ENCODE data around the gene NPNT. TPM values are rescaled to one million over a fixed set of nuclear protein-coding genes. Genes with fewer than 3 reads are reported as not detected.

Gene NPNT
- total RNA-seq, 1 donor from 2014 or later = 31.0 TPM

DNA sequence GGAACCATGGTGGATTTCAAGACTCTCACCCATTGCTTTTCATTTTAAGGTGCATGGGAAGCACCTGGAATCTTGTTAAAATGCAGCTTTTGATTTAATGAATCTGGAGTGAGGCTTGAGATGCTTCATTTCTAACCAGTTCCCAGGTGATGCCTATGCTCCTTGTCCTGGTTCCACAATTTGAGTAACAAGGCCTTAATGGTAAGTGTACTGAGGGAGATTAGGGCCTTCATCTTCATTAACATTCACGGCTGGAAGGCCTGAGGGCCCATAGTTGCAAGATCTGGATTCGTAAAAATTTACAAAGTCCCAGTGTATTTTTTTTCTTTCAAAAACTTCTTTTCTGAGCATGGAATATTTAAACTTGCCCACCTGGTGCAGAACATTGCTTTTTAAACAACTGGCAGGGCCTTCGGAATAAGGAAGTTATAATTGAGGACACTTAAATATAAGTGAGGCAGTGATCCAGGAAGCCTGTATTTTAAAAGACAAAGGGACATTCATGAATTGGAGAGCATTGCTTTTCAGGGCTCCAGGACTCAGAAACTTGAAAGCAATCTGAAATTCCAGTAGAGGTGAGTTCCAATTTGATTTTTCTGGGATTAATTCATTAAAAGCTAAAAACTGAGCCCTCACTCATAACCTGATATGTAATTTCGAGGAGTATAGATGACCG is 77.8 kb downstream of the NPNT start:
- no peak for DNase-seq

DNA sequence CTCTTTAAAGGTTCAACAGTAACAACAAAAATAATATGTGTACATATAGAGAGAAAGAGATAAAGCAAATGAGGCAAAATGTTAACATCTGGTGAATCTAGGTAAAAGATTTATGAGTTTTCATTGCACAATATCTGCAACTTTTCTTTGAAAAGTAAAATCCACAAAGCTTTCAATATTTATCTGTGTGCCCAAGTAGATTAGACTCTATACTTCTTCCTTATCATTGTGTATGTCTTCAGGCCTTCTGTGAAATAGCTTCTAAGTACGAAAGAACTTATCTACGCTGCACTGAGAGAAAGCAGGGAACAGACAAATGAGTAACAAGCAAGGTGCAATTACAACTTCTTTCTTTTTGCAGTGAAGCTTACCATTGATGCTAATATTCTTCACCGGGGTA is 81.6 kb downstream of the NPNT start:
- no peak for DNase-seq

DNA sequence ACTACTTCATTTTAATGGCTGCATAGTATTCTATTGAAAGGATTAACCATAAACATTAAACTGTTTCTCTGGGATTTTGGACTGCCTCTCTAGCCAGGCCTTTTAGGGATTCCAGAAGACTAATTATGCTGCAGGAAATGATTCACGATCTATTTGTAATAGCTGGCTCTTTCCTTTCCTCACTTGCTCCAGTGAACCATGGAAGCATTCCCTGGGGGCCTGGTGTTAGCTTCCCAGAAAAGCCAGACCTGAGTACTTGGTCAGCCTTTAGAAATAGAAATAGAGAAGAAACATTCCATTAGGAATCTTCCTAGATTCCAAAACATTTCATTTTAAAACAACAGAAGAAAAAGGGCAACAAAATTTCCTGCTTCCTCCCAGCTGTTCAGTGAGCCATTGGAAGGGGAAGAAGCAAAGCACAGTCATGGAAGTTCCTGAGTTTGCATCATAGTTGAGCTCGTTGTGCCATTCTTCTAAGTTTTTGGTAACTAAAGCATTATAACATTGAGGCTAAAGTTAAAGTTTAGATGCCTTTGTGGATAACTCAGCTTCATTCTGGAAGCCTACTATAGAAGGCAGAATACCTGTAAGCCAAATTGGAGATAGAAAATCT is 83.5 kb downstream of the NPNT start:
- no peak for DNase-seq

DNA sequence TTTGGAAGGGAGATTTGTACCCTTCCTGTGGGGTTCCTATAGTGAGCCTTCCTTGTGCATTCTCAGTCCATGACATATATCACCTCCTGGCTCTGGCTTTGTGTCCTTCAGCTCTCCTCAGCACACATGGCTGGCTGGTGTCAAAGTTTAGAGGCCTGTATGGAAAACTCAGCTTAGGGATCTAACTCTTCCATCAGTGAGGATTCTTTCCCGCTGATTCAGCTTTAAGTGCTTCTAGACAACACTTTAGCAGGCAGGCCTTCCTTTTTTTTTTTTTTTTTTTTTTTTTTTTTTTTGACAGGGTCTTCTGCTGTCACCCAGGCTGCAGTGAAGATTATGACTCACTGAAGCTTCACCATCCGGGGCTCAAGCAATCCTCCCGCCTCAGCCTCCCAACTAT is 84.2 kb downstream of the NPNT start:
- no peak for DNase-seq

DNA sequence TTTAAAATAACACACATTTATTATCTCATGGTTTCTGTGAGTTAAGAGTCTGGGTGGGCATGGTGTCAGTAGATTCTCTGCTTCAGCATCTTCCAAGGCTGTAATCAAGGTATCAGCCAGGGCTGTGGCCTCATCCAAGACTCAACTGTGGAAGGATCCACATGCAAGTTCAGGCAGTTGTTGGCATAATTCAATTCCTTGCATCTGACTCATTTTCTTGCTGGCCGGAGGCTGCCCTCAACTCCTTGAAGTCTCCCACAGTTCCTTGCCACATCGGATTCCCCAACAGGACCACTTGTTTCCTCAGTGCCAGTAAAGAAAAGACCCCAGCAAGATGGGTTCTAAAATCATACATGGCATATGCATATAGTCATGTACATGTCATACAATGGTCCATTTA is 93.4 kb downstream of the NPNT start:
- no peak for DNase-seq

DNA sequence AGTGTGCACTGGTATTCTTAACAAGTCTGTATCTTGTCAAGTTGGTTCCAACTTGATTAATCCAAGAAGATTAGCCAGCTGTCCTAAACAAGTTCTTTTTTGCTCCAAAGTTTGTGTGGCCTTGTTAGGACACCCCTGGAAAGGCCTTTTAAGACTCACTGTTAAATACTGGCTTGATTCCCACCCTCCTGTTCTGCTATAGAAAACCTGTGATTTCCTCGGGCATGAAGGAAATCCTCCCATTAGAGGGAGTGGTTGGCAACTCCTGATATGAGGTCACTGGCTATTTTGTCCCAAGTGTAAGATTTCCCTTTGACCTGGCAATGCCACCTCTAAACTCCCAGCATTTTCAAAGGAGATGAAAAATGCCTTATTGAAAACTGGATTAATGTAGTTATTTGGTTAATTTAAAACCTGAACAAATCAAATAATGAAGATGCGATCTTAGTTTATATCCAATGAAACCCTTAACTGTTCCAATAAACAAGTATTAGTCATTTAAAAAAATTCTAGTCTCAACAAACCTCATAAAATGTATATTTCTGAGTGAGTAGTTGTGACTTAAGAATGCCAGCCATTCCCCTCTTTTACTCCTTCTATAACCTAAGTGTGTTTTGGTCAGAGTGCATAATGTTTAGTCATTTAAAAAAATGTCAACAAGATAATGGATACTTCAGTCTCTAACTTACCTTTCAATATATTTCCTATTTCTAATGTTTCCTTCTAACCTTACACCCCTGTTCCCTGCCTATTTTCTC is 94.4 kb downstream of the NPNT start:
- DNase-seq = no peak

DNA sequence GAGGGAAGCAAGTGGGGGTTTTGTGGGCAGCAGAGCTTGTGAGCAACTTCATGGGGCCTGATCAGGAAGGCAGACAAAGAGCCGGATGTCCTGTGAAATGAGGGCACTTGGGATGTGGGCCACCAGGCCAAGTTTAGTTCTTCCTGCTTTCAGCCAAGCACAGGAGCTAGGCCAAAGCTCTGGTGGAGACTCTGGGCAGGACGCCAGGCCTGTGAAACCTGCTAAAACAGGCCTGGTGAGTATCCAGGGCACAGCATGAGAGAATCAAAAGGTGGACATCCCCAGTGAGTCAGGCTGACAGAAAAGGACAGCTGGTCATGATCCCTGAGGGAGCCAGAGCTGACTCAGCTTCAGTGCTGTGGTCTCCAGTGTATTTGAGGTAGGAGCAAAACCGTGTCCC is 95.7 kb downstream of the NPNT start:
- peak; percentile 6 for DNase-seq

DNA sequence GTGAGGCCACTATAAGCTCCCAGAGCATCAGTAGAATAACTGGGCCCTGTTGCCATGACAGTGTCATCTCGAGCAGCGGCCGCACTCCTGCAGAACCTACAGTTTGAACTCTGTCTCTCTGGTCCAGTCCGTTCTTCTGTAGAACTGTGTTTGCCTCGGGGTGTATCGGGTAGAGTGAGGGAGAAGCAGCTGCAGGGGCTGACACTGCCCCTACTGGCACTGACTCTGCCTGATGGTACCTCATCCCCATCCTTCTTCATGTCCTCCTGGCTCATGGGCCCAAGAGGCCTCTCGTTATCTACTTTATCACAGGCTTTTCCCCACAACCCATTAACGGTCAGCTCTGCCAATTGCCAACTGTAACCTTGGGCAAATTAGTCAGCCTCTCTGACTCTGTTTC is 96.5 kb downstream of the NPNT start:
- DNase-seq = no peak

DNA sequence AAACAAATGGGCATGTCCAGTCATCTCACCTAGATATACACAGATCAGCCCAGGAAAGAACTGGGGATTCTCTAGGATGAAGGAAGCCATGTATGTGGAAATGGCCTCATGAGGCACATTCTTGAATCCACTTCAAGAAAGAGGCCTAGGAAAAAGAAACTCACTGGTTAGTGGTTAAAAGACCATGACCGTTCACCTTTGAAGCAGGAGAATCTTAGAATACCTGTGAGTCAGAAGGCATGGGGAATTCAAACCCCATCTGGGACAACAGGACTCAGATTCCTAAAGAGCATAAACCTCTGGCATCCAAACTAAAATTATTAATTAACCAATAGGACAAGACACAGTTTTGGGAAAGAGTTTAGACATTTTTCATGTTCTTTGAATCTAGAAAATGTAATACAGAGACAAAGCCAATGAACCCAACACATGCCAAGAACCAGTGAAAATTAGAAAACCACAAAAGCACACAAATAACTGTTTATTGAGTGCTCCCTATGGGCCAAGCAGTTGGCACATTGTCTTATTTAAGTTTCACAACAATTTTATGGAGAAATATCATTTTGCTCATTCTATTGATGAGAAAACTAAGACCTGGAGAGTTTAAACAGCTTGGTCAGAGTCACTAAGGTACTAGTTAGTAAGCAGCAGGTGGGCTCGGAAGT is 97.5 kb downstream of the NPNT start:
- no peak for DNase-seq

DNA sequence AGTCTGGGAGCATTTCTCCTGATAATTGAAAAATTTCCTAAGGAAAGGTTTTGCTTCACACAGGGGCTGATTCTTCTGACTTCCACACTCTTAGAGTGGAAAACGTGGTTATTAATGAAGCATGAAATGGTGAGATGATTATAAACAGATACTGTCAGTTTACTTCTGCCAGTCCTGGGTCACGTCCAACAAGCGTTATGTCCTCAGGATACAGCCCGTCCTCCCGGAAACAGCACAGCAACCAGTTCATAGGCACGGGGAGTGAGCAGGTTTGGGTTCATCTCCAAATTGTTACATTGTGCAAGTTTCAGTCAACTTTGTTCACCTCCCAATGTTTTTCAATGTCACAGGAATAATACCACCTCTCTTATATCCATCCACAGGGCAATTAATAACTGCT is 98.8 kb downstream of the NPNT start:
- DNase-seq = no peak

DNA sequence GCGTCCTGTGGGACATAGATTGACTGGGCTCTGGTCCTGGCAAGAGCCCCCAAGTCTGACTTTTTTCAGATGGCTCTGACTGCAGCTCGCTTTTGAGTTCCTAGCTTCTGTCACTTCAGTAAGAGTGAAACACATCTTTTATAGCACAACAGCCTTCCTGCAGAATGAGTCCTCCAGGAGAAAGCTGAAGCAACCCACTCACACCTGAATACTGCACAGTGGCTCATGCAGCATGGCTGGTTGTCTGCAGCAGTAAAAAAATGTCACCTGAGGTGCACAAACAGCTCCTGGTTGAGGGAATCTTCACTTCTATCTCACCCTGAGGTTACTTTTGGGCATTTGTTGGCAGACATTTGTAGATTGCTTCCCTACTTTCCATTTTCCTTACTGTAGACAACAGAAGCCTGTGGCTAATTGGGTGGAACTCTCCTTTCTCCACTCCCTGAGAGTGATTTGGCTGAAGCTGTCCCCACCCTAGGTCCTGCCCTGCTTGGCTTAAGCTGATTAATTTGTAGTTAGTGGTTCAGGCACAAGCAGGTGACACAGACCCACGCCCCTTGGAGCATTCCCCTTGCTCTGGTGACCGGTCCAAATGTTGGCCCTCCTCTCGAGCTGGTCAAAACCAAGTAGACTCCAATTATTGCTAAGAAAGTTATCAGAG is 99.7 kb downstream of the NPNT start:
- DNase-seq = no peak

DNA sequence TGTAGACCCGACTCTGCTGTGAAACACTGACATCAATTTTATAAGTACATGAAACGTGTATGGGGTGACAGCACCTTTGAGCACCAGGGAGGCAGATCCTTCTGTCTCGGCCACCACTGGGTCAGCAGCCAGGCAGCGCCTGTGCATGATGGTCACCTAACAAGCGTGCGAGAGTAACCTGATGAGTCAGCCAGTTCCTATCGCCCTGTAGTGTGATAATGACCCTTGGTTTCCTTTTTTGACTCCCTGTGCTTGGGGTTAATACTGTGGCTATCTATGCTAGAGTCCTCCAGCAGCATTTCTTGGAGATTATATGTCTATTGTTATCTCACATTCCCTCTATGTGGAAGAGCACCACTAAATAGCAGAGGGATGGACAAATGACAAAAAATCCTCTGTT is 101.6 kb downstream of the NPNT start:
- DNase-seq = no peak

DNA sequence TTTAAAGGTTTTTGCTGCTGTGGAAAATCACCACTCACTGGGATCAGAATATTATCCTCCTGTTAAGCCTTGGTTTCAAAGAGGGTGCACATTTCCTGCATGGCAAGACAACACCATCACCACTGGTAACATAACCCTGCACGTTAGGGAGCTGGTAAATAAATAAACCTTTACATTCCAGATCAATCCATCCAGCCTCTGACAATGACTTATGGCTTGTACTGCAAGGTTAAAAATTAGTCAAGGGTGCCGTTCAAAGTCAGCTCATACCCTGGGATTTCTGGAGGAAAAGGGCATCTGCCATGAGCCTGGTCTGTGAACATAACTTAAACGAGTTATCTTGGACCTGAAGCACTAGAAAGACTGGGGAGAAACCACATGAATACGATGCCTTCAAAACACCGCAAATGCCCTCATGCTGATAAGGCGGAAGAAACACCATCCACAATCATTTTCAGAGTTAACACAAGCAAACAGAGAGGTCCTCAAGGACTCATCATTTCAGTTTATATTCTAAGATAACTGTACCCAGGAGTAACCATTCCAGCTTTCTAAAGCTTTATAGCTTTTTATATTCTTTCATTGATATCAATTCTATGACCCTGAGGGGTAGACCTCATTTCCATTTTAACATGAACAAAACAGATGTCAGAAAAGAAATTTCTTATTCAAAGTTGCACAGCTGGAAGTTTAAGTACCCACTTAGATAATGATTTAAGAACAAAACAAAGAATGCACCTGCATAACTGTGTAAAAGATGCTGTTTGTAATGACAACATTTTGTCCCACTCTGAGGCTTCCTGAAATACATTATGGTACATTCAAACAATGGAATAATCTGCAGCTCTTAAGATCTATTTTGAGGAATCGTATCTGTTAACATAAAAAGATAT is 103.1 kb downstream of the NPNT start:
- DNase-seq = no peak

DNA sequence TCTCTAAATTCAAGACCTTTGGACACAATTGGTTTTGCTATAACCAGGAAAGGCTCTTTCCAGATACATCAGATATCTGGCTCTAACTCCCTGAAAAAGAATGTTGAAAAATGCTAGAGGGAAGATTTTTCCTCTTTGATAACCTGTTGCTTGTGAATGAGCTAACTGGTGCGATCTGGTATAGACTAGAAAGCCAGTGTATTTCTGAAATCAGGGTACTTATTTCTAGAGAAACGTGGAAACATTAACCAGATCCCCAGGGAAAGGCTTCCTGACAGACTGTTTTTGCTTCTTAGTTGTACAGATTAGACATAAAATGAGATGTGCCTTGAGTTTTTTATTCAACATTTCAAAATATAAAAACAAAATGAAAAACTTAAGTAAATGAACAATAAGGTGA is 107.7 kb downstream of the NPNT start:
- DNase-seq = no peak

DNA sequence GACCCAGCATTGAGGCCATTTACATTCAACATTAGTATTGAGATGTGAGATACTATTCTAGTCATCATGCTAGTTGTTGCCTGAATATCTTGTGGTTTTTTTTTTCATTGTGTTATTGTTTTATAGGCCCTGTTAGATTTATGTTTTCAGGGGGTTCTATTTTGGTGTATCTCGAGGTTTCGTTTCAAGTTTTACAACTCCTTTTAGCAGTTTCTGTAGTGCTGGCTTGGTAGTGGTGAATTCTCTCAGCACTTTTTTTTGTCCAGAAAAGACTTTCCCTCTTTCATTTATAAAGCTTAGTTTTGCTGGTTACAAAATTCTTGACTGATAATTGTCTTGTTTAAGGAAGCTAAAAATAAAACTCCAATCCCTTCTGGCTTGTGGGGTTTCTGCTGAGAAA is 115.5 kb downstream of the NPNT start:
- DNase-seq = no peak

DNA sequence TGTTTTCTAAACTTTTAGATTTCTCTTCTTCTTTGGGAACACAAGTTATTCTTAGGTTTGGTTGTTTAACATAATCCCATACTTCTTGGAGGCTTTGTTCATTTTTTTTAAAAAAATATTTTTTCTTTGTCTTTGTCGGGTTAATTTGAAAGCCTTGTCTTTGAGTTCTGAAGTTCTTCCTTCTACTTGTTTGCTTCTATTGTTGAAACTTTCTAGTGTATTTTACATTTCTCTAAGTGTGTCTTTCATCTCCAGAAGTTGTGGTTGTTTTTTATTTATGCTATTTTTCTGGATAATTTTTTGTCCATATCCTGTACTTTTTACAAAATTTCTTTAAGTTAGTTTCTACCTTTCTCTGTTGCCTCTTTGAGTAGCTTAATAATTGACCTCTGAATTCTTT is 116.1 kb downstream of the NPNT start:
- DNase-seq = no peak

DNA sequence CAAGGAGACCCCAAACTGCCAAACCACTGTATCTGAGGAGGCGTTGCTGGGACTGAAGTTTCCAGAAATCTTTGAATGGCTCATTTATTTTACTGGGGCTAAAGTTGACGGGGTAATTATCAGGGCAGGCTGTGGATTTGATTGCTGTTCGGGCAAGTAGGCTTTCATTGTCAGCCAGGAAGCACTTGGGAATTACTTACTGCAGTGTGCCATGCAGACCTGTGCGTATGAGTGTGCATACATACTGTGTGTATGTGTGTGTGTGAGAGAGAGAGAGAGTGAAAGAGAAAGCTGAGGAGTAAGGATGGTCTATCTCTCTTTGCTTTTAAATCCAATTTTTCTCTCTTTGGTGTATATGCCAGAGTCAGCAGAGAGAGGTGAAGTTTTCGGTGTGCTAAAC is 122.7 kb downstream of the NPNT start:
- no peak for DNase-seq

DNA sequence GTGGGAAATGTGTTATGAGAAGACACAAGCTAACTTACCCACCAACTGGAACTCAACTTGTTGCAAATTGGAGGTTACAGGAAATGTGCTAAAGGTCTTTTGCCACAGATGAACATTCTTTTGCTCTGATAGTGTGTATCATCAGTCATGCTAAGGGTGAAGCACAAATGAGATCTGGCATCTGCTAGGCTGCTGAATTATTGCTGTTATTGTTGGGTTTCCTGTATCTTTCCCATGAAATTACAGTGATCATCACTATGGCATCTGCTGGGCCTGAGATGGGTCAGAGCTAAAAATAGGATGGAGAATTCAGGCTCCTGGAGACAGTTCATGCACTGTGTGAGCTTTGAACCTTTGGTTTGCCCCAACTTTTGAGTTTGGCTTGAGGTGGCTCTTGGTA is 124.5 kb downstream of the NPNT start:
- DNase-seq = no peak

Measured in occipital lobe (tissue), 2 donors.